ENCODE data around the gene RAB3IP. TPM values are rescaled to one million over a fixed set of nuclear protein-coding genes. Genes with fewer than 3 reads are reported as not detected.
"Not testable (repeated sequence)": the region's sequence is repeated elsewhere in the genome, so short reads cannot be mapped to it uniquely, and the experiment has no call there.

The RAB3IP gene
- total RNA-seq, 1 donor from 2014 or later: 20.3 TPM

DNA sequence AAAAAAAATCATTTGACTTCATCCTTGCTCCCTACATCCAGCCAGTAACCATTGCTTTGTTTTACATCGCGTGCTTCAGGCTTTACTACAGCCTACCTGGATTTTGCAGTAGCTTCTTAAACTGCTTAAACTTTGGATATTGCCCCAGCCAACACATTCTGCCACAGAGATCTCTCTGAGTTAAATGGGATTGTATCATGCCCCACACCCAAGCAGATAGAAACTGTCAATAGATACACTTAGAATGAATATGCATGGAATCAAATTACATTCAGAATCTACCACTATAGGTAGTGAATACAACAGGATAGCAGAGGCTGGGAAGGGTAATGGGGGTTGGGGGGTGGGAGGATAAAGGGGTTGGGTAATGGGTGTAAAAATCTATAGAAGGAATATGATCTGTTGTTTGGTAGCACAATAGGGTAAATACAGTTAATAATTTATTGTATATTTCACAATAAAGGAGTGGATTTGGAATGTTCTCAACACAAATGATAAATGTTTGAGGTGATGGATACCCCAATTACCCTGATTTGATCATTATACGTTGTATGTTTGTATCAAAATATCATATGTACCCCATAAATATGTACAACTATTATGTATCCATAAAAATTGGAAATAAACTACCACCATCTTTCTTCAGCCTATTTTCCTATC is 83.7 kb downstream of the RAB3IP start:
- no peak for DNase-seq
- ATAC-seq (ENCODE audit: poor library complexity): no peak
- intact Hi-C loops (cut with DNase I): no loop called here

DNA sequence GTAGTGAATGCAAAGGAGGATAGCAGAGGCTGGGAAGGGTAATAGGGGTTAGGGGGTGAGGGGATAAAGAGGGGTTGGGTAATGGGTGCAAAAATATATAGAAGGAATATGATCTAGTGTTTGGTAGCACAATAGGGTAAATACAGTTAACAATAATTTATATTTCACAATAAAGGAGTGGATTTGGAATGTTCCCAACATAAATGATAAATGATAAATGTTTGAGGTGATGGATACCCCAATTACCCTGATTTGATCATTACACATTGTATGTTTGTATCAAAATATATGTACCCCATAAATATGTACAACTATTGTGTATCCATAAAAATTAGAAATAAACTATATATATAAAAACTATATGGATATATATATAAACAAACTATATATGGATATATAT is 85.4 kb downstream of the RAB3IP start:
- ATAC-seq (ENCODE audit: poor library complexity) (no peak), DNase-seq (no peak)
- intact Hi-C loops (cut with DNase I): no loop called here

DNA sequence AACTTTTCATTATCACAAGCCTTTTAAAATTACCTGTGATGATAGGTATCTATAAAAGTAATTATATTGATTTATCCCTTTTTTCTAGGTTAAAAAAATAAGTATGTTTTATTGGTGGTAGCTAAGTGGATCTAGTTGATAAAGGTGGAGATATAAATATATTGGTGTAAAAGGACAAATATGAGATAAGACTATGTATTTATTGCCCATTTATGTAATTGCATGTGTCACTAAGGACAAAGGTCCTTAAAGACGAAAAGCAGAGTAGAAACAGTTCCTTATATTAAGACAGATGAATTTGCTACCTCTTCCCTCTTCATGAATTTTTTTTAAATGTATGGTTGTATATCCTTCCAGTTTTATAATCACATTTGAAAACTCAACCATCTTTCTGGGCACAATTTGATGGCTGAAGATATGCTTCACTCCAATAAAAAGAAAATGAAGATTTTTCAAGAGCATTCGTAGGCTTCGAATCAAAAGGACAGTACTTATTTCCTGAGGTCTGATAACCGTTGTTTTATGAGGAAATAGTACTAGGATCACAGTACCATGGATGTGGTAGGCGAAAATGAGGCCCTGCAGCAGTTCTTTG is 86.4 kb downstream of the RAB3IP start, which contains the start of gene MYRFL:
MYRFL (plus strand) TSS at position 262 of the 595 bp plus-strand sequence; CDS start at position 553, 291 bp downstream.
- ATAC-seq (ENCODE audit: poor library complexity): no peak
- no peak for DNase-seq
- intact Hi-C loops (cut with DNase I): no loop called here

DNA sequence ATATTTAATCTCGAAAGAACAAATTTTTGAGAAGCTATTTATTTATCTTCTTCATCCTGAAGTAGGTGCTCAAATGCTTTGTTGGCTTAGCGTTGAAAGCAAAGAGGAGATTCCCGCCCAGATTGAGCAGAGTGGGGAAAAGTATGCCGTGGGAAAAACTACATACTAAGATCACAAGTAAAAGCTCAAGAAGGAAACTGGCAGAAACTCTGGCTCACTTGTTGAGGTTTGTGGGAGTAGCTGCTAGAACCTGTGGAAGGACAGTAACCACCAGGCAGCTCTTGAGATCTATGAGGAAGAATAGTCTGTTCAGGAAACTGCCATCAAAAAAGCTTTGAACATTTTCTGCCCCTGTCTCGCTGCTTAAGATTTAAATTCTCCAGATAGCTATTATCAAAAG is 90.2 kb downstream of the RAB3IP start:
- intact Hi-C loops (cut with DNase I): no loop called here

DNA sequence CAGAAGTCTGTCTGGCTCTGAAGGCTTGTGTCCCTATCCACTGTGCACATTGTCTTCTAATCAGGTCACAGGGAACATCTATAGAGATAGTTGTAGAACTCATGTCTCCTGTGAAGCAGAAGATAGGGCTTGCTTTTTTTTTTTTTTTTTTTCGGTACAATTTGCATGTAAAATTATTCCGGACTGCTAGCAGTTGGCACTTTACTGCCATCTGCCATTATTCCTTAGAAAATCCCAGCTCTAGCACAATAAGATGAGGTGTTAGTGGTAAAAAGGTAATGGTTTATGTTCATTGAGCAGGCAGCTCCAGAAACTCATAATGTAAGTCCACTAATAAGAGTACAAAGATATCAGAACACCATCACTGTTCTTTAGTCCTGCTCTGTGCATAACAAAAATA is 95.0 kb downstream of the RAB3IP start:
- DNase-seq (no peak), ATAC-seq (ENCODE audit: poor library complexity) (no peak)
- intact Hi-C loops (cut with DNase I): no loop called here

More for the DNA sequence above, 90.2 kb downstream of the RAB3IP start:
- ATAC-seq (ENCODE audit: poor library complexity): no peak
- DNase-seq: no peak

DNA sequence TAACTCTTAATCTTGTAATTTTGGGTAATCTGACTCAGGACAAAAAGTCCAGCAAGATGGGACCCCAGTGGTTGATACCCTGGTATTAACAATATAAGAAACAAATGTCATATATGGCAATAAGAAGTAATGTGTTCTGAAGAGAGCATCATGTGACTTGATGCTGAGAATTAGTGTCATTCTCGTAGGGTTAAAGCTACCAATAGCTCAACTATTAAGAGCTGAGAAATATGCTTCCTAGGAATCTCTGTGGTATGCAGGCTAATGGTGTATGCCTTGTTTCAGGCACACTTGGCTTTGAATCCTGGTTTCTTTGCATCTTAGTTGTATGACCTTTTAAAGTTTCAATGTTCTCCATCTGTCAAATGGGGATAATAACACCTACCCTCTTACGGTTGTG is 95.5 kb downstream of the RAB3IP start:
- DNase-seq (no peak), ATAC-seq (ENCODE audit: poor library complexity) (no peak)
- intact Hi-C loops (cut with DNase I): no loop called here

DNA sequence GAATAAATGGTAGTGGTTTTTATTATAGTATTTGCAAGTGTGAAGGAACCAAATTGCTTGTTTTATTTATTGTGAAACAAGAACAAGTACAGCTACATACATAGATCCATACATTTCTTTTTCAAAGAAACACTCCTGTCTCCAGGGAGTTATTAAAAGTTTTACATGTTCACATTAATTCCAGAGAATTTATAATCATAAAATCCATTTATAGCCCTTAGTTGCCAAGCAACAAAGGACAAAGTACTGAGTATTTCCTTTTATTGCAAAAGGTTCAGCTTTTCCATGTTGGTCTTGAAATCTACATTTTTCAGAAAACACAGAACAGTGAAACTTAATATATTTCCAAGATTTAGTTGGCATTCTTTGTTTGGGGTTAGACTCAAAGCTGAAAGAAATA is 95.9 kb downstream of the RAB3IP start:
- intact Hi-C loops (cut with DNase I): no loop called here
- ATAC-seq (ENCODE audit: poor library complexity) (no peak), DNase-seq (no peak)

DNA sequence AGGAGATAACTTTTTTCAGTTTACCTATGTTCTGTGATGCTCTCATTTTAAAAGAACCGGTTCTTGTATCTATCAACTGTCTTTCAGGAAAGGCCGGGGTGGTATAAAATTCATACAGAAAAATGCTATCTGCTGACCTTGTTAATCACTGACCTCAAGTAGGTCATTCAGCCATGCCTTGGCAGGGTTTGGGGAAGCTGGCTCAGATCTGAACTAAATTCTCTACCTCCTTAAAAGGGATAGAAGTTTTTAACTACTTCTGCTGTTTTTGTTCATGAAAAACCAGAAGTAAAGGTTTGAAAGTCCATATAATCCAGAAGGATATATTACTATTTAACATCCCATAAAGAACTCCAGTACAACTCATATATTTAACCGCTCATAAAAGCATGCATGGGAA is 96.4 kb downstream of the RAB3IP start:
- intact Hi-C loops (cut with DNase I): no loop called here
- ATAC-seq (ENCODE audit: poor library complexity): no peak
- DNase-seq: no peak

DNA sequence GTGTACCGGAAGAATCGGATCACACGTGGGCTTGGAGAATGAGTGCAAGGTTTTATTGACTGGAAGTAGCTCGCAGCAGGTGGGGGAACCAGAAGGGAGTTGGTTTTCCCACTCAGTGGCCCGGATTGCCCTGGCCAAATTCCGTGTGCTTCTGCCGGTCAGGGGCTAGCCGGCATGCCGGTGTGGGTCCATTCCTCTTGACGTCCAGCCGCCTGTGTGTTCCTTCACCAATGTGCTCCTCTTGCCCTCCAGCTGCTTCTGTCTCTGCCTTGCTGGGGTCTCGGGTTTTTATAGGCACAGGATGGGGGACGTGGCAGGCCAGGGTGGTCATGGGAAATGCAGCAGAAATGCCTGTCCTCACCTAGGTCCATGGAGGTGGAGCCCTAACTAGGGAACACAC is 97.4 kb downstream of the RAB3IP start:
- DNase-seq (no peak), ATAC-seq (ENCODE audit: poor library complexity) (no peak)
- intact Hi-C loops (cut with DNase I): no loop called here

DNA sequence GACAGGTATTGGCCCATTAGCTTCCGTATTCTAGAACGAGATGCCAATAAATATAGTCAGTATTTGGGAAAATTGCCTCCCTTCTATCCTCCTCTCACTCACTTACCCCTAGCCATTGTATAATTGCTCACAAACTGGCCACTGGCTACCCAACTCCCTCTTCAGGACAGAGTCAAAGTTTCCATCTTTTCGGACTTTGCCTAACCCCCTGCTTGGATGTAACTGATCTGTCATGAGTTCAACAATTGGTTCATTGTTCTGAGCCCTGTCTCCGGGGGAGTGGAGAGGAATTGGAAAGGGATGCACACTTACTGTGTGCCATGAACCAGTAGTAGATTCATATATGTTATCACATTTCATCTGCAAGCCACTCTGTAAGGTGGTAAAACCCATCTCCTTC is 98.5 kb downstream of the RAB3IP start:
- no peak for DNase-seq
- no peak for ATAC-seq (ENCODE audit: poor library complexity)
- intact Hi-C loops (cut with DNase I): no loop called here

DNA sequence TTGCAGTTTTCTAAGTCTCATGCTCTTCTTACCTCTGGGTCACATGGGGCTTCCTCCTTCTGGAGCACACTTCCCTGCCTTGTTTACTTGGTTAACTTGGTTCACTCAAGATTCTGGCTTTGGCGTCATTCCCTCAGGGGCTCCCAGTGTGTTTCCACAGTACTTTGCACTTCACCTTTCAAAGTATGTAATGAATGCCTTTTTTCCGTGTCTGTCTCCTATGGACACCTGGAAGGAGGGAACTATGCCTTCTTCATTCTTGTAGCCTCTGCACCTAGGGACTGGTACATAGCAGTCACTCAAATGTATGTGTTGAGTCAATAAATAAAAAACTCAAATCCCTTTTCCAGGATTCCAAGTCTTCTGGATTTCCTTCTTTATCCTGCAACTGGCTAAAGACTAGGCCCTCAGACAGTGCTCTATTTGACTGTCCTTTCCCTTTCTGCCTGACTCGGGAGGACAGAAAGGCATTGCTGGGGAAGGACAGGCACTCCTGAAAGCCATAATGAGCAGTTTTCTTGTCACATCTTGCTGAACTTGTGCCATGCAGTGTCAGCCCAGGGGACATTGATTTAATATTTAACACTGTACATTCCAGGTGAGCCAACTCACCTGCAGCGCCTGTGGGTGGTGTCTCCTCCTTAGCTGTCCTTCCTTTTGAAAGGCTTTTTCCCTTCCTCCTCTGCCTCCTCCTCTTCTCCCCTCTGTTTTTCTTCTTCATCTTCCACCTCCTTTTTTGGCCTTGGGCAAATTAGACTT is 99.2 kb downstream of the RAB3IP start:
- intact Hi-C loops (cut with DNase I): no loop called here
- ATAC-seq (ENCODE audit: poor library complexity) (no peak), DNase-seq (no peak)

DNA sequence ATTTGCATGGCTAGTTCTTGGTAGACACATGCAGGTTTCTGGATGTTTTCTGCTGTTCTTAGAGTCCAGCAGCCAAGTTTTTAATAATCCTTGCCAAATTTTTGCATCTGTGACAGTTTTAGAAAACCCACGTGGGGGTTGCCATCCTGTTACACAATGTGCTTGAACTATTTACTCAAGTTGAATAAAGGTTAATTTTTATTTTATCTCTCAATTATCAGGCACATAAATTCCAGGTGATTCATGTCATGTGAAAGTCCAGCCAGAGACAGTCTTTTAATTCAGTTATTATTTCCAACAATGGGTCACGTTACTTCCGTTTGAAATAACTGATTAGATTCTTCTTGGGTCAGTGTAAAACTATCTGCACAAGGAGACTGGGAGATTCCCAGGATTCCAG is 102.1 kb downstream of the RAB3IP start:
- intact Hi-C loops (cut with DNase I): no loop called here
- no peak for ATAC-seq (ENCODE audit: poor library complexity)
- no peak for DNase-seq

DNA sequence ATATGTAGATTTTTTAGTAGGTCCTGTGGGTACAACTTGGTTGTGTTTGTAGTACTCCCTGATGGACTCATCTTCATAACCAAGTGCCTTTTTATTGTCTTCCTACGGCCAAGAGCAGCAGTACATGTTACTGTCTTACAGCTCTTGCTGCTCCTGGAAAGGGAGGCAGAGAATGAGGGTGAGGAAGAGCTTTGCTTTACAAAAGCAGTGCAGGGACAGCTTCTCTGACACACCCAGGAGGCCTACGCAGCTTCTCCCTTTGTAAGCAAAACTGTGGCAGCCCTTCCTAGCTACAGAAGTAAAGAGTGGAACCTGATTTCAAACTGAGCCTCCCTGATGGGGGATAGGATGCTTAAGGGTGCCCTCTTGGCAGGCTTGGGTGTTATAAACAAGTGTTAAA is 104.9 kb downstream of the RAB3IP start:
- DNase-seq (no peak), ATAC-seq (ENCODE audit: poor library complexity) (no peak)
- intact Hi-C loops (cut with DNase I): no loop called here

DNA sequence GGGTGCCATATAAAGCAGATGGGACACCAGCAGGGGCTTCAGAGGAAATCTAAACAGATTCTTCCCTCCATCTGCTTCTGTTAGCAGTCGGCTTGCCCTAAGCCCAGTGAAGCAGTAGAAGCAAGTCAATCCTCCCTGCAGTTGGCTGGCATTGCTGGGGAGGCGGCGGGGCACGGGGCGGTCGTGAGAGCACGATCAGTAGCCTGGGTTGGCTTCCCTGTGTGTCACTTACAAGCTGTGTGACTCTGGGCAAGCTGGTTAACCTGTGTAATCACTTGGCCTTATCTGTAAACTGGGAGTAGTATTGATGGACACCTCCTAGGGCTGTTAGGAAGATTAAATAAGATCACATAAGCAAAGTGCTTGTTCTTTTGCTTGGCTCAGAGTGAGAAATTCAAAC is 105.8 kb downstream of the RAB3IP start:
- ATAC-seq (ENCODE audit: poor library complexity): no peak

DNA sequence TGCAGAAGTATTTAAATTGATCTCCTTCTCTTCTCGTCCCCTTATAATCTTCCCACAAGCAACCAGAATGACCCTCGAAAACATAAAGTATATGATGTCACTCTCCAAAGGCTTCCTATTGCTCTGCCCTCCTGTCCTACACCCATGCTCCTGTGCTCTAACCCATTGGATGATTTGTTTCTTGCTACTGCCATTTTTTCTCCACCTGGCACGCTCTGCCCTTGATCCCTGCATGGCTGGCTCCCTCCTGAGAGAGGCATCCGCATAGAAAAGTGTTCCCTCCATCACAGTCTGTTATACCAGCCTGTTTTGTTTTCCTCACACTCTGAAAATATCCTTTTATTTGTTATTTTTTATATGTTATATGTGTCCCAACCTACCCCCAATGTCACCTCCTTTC is 106.2 kb downstream of the RAB3IP start:
- ATAC-seq (ENCODE audit: poor library complexity): no peak
- DNase-seq: no peak
- intact Hi-C loops (cut with DNase I): no loop called here

More for the DNA sequence above, 105.8 kb downstream of the RAB3IP start:
- no peak for DNase-seq
- intact Hi-C loops (cut with DNase I): no loop called here

DNA sequence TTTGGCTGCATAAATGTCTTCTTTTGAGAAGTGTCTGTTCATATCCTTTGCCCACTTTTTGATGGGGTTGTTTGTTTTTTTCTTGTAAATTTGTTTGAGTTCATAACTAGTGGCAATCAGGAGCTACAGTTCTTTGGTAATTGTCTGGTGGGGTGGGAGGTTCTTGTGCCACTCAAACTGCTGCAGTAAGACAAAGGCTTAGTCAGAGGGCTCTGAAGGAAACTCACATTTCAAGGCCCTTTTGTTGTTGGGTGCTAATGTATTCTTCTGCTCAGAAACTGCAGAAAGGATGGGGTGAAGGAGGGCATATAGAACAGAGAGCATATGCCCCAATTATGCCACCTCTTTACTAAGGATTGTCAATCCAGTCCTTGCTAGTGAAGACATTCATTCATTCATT is 108.3 kb downstream of the RAB3IP start:
- ATAC-seq (ENCODE audit: poor library complexity): no peak
- no peak for DNase-seq
- intact Hi-C loops (cut with DNase I): no loop called here

DNA sequence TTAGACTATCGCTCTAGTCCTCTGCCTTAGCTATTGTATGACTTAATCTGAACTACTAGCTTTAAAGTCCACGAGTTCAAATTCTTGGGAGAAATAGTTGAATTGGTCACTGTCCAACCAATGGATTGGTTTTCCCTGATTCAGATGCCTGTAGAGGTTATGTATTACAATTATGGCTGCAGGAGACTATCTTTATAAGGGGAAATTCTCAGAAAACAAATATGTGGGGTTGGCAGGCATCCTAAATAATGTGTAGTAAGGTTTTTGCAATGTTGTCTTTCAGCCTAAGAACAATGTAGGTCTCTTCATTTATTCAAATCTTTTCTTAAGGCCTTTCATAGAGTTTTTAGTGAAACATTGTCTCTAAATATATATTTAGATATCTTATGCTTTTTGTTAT is 113.3 kb downstream of the RAB3IP start:
- intact Hi-C loops (cut with DNase I): no loop called here
- ATAC-seq (ENCODE audit: poor library complexity) (no peak), DNase-seq (no peak)

DNA sequence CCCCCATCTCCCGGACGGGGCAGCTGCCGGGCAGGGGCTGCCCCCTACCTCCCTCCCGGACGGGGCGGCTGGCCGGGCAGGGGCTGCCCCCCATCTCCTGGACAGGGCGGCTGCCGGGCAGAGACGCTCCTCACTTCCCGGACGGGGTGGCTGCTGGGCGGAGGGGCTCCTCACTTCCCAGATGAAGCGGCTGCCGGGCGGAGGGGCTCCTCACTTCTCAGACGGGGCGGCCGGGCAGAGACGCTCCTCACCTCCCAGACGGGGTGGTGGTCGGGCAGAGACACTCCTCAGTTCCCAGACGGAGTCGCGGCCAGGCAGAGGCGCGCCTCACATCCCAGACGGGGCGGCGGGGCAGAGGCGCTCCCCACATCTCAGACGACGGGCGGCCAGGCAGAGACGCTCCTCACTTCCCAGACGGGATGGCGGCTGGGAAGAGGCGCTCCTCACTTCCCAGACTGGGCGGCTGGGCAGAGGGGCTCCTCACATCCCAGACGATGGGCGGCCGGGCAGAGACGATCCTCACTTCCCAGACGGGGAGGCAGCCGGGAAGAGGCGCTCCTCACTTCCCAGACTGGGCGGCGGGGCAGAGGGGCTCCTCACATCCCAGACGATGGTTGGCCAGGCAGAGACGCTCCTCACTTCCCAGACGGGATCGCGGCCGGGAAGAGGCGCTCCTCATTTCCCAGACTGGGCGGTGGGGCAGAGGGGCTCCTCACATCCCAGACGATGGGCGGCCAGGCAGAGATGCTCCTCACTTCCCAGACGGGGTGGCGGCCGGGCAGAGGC is 114.7 kb downstream of the RAB3IP start:
- intact Hi-C loops (cut with DNase I); ATAC-seq (ENCODE audit: poor library complexity); DNase-seq: not testable (repeated sequence)

DNA sequence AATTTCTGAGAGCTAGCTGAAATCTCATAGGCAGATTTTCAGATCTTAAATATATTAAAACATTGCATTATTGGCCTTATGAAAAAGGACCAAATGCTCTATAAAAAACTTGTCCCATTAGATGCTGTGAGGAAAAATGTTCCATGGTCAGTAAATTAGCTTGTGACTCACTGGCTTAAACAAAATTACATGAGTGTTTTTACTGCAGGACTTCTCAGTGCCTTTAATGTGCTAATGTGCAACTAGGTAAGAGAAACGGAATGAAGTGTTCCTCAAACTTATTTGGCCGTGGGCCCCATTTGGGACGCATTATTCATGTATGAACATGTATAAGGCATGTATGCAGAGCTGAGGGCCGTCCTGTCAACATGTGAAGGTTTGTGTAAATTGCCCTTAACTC is 128.0 kb downstream of the RAB3IP start:
- ATAC-seq (ENCODE audit: poor library complexity) (no peak), DNase-seq (no peak)
- intact Hi-C loops (cut with DNase I): no loop called here
